ENCODE measurements around the gene ITGA7.

Gene ITGA7

DNA sequence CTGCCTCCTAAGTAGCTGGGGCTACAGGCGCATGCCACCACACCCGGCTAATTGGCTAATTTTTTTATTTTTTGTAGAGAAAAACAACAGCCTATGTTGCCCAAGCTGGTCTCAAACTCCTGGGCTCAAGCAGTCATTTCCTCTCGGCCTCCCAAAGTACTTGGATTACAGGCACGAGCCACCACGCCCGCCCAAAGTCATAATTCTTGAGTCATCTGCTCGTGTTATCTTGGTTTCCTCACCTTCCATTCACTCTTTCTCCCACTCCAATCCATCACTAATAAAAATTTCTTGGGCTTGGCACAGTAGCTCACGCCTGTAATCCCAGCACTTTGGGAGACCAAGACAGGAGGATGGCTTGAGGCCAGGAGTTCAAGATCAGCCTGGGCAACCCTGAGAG lies 32.0 kb downstream of the ITGA7 start:
- H3K27ac ChIP-seq (ENCODE audit: low read depth, low read length), result no peak overlapping the region
- H4K20me1 ChIP-seq (ENCODE audit: control insufficient read depth, insufficient read depth, low read depth, low read length), result no peaks in the 10 kb centered on the region
- TF ChIP-seq, protein P1, sequence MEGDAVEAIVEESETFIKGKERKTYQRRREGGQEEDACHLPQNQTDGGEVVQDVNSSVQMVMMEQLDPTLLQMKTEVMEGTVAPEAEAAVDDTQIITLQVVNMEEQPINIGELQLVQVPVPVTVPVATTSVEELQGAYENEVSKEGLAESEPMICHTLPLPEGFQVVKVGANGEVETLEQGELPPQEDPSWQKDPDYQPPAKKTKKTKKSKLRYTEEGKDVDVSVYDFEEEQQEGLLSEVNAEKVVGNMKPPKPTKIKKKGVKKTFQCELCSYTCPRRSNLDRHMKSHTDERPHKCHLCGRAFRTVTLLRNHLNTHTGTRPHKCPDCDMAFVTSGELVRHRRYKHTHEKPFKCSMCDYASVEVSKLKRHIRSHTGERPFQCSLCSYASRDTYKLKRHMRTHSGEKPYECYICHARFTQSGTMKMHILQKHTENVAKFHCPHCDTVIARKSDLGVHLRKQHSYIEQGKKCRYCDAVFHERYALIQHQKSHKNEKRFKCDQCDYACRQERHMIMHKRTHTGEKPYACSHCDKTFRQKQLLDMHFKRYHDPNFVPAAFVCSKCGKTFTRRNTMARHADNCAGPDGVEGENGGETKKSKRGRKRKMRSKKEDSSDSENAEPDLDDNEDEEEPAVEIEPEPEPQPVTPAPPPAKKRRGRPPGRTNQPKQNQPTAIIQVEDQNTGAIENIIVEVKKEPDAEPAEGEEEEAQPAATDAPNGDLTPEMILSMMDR (IDR thresholded peaks at IDR 0.05; ENCODE audit: low read depth, low read length, poor library complexity, severe bottlenecking), result no peak
- TF ChIP-seq EZH2phosphoT487 (IDR thresholded peaks at IDR 0.05; ENCODE audit: borderline replicate concordance, low read length), result no peak
- peaks cover 23% of the 10 kb centered on the region for H3K4me1 ChIP-seq (ENCODE audit: control insufficient read depth, low read length)
- no peak overlapping the region for H3K4me2 ChIP-seq (ENCODE audit: low read length)
- no peaks in the 10 kb centered on the region for H3K9me2 ChIP-seq (replicated peaks; ENCODE audit: control insufficient read depth, low read length)
- no peaks in the 10 kb centered on the region for H3K36me3 ChIP-seq (ENCODE audit: control insufficient read depth, low read length)
- H3K9me3 ChIP-seq (ENCODE audit: control insufficient read depth, insufficient read depth, low read length), result no peaks in the 10 kb centered on the region
- H3K27me3 ChIP-seq (ENCODE audit: control insufficient read depth, low read length), result no peaks in the 10 kb centered on the region
- 0 out of 2 replicates have a peak, but pooled peaks cover 5% of the 10 kb centered on the region for H3F3A ChIP-seq (ENCODE audit: control insufficient read depth, insufficient read depth)
- H3K79me2 ChIP-seq (ENCODE audit: control insufficient read depth, low read length), result no peaks in the 10 kb centered on the region
- no peak overlapping the region for H3K4me3 ChIP-seq (ENCODE audit: low read length)

DNA sequence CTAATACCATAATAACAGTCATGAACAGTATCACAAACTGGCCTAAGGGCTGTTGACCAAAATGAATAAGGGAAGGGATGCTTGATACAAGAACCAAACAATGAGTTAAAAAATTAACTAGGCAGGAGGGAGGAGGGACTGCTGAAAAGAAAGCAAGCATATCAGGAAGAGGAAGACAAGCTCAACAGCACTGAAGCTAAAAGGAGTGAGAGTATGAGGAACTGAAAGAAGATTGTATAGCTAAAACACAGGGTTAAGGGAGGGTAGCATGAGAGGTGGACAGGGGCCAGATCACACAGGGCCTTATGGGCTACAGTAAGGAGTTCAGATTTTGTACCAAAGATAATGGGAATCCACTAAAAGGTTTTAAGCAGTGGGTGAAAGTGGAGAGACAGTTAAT lies 34.1 kb downstream of the ITGA7 start:
- Histone ChIP-seq H3K79me2 (ENCODE audit: control insufficient read depth, low read length) (no peaks in the 10 kb centered on the region), H3K4me1 (ENCODE audit: control insufficient read depth, low read length) (peaks cover 23% of the 10 kb centered on the region), H3K4me3 (ENCODE audit: low read length) (peak overlapping the region; percentile 62), H3K36me3 (ENCODE audit: control insufficient read depth, low read length) (no peaks in the 10 kb centered on the region), H3K4me2 (ENCODE audit: low read length) (peak overlapping the region; percentile 84), H3F3A (ENCODE audit: control insufficient read depth, insufficient read depth) (0 out of 2 replicates have a peak, but pooled peaks cover 2% of the 10 kb centered on the region), H3K9me3 (ENCODE audit: control insufficient read depth, insufficient read depth, low read length) (no peaks in the 10 kb centered on the region), H4K20me1 (ENCODE audit: control insufficient read depth, insufficient read depth, low read depth, low read length) (no peaks in the 10 kb centered on the region), H3K27ac (ENCODE audit: low read depth, low read length) (peak overlapping the region; percentile 79), H3K9me2 (replicated peaks; ENCODE audit: control insufficient read depth, low read length) (no peaks in the 10 kb centered on the region), H3K27me3 (ENCODE audit: control insufficient read depth, low read length) (no peaks in the 10 kb centered on the region)
- no peak for TF ChIP-seq EZH2phosphoT487 (IDR thresholded peaks at IDR 0.05; ENCODE audit: borderline replicate concordance, low read length)
- TF ChIP-seq, protein P1 (IDR thresholded peaks at IDR 0.05; ENCODE audit: low read depth, low read length, poor library complexity, severe bottlenecking), result no peak

DNA sequence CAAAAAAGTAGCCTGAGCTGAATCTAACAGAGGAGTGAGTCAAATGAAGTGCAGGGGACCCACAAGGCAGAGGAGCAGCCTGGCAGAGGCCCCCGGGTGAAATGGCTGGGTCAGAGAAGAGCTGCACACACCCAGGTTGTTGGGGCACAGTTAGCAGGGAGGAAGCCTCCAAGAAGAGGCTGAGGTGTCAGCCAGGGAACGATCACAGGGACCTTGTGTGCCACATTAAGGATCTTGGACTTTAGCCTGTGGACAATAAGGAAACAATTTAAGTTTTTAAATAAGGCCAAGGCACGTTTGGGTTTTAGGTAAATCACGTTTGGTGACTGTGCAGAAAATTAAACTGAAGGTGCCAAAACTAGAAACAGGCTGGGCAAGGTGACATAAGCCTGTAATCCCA lies 36.0 kb downstream of the ITGA7 start:
- 0 out of 2 replicates have a peak, but pooled peaks cover 2% of the 10 kb centered on the region for H3F3A ChIP-seq (ENCODE audit: control insufficient read depth, insufficient read depth)
- H3K79me2 ChIP-seq (ENCODE audit: control insufficient read depth, low read length), result no peaks in the 10 kb centered on the region
- H3K9me2 ChIP-seq (replicated peaks; ENCODE audit: control insufficient read depth, low read length), result no peaks in the 10 kb centered on the region
- H3K36me3 ChIP-seq (ENCODE audit: control insufficient read depth, low read length), result no peaks in the 10 kb centered on the region
- peaks cover 23% of the 10 kb centered on the region for H3K4me1 ChIP-seq (ENCODE audit: control insufficient read depth, low read length)
- H3K27me3 ChIP-seq (ENCODE audit: control insufficient read depth, low read length), result no peaks in the 10 kb centered on the region
- H3K27ac ChIP-seq (ENCODE audit: low read depth, low read length), result no peak overlapping the region
- TF ChIP-seq, protein P1 (IDR thresholded peaks at IDR 0.05; ENCODE audit: low read depth, low read length, poor library complexity, severe bottlenecking), result no peak
- no peak for TF ChIP-seq EZH2phosphoT487 (IDR thresholded peaks at IDR 0.05; ENCODE audit: borderline replicate concordance, low read length)
- no peaks in the 10 kb centered on the region for H4K20me1 ChIP-seq (ENCODE audit: control insufficient read depth, insufficient read depth, low read depth, low read length)
- no peak overlapping the region for H3K4me3 ChIP-seq (ENCODE audit: low read length)
- H3K9me3 ChIP-seq (ENCODE audit: control insufficient read depth, insufficient read depth, low read length), result no peaks in the 10 kb centered on the region
- no peak overlapping the region for H3K4me2 ChIP-seq (ENCODE audit: low read length)
